Gastroesophageal sphincter (tissue), 3 donors: Measurements from ENCODE around the gene MYL2.

Source experiments
- POLR2AphosphoS5 ChIP-seq: sonication (generic); formaldehyde crosslinking; IDR thresholded peaks from one replicate; pipeline ENCODE4 v1.6.1; 2017; ENCODE audit warnings: antibody characterized with exemption
- TF ChIP-seq, protein P1 (sequence below), 4 experiments: fragments of 200-600 bp in 2 of 4; fragments of 450-650 bp in 2 of 4; sonication (generic) in 1 of 4; IDR thresholded peaks; one replicate each; pipeline ENCODE4 v1.5.1; 2017 to 2019; ENCODE audit warnings: antibody characterized with exemption in 4 of 4, mild to moderate bottlenecking in 2 of 4, moderate library complexity in 2 of 4

DNA sequence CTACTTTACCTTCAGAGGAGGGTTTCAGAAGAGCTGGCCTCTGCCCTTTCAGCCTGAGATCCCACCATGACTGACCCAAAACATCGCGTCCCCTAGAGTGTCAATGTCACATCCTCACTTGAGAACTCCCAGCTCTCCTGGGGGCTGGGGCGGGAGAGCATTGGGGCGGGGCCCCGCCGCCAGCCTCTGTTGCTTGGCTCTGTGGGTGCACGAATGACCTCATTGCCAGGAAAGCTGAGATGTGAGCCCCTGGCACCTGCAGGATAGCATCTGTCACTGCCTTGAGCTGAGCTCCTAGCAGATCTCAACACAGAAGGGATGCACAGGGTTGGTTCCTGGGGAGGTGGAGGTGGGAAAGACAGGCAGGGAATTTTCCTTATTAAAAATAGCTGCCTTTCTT, 20.6 kb upstream of the MYL2 start:
- no peak for TF ChIP-seq POLR2AphosphoS5
- TF ChIP-seq, protein P1, sequence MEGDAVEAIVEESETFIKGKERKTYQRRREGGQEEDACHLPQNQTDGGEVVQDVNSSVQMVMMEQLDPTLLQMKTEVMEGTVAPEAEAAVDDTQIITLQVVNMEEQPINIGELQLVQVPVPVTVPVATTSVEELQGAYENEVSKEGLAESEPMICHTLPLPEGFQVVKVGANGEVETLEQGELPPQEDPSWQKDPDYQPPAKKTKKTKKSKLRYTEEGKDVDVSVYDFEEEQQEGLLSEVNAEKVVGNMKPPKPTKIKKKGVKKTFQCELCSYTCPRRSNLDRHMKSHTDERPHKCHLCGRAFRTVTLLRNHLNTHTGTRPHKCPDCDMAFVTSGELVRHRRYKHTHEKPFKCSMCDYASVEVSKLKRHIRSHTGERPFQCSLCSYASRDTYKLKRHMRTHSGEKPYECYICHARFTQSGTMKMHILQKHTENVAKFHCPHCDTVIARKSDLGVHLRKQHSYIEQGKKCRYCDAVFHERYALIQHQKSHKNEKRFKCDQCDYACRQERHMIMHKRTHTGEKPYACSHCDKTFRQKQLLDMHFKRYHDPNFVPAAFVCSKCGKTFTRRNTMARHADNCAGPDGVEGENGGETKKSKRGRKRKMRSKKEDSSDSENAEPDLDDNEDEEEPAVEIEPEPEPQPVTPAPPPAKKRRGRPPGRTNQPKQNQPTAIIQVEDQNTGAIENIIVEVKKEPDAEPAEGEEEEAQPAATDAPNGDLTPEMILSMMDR (IDR thresholded peaks at IDR 0.05), result no peak
